Measurements from ENCODE around the gene CD163.
"Not testable (repeated sequence)": the region's sequence is repeated elsewhere in the genome, so short reads cannot be mapped to it uniquely, and the experiment has no call there.

CD163 gene

GRCh38 chr12:7503686-7504415 lies at the start of gene CD163:
Gene CD163, minus strand, starts transcription at chr12:7503777. Its CDS starts 87 bp downstream, at chr12:7503690.
- DNase-seq, result no peak

DNA sequence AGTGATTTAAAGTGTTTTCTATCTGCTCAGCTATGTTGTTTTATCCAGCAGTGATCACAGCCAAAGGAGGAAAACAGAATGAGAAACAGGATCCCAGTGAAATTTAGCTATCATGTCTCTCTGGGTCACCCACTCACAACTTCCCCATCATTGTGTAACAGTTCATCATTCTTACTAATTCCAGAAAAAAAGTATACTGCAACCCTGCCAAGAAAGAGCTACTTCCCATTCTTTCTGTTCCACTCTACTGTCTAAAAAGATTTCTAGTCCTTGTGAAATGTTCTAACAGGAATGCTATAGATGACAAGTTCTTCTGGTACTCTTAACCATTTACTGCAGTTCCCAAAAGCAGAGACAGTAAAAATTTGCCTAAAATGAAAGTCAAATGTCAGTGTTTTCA lies 39.2 kb upstream of the CD163 start:
- no peak for DNase-seq

- no peak for DNase-seq
Measured at GRCh38 chr12:7542046-7542445, 38.5 kb upstream of the CD163 start.

DNA sequence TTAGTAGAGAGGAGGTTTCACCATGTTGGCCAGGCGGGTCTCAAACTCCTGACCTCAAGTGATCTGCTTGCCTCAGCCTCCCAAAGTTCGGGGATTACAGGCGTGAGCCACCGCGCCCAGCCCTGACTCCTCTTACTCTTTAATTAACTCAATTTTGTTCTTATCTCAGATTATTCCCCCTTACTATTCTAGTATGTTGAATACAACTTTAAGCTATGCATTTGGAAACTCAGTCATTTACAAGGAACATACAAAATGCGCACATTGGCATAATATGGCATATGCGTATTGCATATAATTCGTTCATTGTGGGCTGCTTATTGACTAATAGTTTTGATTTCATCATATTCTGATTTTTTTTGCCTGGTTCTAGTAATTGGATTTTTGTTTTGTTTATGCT lies 10.8 kb upstream of the CD163 start:
- no peak for DNase-seq

DNA sequence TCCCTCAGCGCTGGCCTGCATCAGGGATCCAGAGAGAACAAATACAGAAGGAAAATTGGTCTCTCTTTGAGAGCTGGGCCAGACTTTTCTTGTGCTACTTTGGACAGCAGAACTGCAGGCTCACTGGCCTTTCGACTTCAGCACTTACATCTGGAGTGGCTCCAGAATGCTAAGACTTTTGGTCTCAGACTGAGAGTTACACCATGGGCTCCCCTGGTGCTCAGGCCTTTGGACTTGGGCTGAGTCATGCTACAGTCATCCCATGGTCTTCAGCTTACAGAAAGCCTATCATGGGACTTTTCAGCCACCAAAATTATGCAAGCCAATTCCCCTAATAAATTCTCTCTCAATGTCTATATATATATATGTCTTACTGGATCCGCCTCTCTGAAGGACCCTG lies 9.0 kb upstream of the CD163 start:
- no peak for DNase-seq

GRCh38 chr12:7509793-7510470 lies 6.4 kb upstream of the CD163 start:
- not testable (repeated sequence) for DNase-seq

- no peak for DNase-seq
Measured at GRCh38 chr12:7502612-7503011, 965 bp downstream of the CD163 start.

DNA sequence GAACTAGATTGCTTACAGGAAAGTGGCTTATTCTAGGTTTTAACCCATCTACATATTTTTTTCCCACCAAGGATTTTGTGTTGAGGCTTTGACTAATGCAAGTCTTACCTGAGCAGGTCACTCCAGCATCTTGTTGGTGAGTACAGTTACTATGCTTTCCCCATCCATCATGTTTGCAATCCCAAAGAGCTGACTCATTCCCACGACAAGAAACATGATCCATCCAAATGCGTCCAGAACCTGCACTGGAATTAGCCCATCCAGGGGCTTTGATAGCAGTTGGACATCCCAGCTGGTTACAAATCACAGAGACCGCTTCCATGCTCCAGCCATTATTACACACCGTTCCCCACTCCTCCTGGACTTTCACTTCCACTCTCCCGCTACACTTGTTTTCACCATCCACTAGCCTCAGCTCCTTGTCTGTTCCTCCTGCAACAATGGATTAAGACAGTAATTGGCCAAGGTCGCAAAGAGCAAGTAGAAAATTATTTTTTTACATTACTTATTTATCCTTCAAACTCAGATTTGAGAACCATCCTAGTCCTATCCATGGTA lies 2.5 kb downstream of the CD163 start:
- DNase-seq, result no peak

- no peak for DNase-seq
Measured at GRCh38 chr12:7499636-7500035, 3.9 kb downstream of the CD163 start.

DNA sequence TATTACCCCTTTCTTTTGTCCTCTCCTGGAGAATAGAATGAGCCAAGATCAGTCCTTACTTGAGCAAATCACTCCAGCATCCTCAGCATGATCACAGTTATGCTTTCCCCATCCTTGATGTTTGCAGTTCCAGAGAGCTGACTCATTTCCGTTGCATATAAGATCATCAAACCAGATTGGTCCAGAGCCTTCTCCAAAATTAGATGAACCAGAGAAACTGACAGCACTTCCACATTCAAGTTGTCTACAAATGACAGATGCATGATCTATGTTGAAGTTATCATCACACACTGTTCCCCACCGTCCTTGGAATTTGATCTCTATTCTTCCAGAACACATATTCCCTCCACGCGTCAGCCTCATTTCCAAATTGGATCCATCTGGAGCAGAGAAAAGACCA lies 4.8 kb downstream of the CD163 start:
- no peak for DNase-seq

DNA sequence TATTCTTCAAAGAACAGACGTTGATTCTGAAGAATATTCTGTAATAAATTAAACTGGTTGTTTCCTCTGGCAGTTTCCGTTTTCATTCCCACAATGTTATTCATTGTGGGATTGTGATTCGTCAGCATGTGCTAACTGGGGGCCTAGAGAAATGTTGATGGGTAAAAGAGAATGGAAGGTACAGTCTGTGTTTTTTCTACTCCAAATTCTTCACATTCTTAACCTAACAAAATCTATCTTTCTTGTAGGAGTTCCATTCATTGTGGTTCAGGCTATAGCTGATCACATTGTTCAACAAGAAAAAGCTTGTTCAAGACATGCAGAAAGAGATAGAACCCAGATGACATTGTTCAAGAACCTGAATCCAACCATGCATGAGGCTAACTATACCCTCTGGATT lies 5.9 kb downstream of the CD163 start:
- no peak for DNase-seq

DNA sequence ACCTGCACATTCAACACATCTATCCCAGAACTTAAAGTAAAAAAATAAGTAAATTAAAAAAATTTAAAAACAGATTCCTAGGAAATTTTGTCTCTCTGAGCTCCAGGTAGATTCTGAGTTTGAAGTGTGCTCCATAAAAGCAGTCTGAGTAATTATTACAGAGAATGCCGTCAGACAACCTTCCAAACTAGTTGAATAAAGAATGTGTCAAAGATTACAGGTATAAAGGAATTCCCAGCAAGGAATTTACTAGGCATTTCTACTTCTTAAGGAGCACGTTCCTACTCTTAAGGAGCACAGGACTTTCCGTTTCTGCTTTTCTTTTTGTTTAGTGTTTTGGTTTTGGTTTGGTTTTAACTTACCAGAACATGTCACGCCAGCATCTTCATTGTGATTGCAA lies 7.1 kb downstream of the CD163 start:
- DNase-seq, result no peak

- no peak for DNase-seq
Measured at GRCh38 chr12:7495136-7495535, 8.4 kb downstream of the CD163 start.

DNA sequence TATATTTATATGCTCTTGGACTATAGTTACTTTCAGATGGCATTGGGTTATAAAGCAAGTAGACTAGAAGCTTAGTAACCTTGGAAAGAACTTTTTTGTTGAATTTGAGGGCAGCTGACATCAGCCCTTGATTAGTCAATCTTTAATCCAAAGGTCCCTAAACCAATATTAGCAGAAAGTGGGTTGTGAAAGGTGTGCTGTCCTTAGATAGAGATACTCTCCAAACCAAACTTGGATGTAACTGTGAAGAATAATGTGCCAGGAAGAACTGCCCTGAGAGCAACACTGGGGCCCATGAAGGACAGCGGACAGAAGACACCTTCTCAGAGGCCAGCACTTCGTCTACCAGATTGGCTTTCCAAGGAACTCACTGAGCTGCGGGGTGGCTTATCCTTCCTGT lies 10.6 kb downstream of the CD163 start:
- DNase-seq, result no peak

GRCh38 chr12:7486512-7486911 lies 17.1 kb downstream of the CD163 start:
- no peak for DNase-seq

DNA sequence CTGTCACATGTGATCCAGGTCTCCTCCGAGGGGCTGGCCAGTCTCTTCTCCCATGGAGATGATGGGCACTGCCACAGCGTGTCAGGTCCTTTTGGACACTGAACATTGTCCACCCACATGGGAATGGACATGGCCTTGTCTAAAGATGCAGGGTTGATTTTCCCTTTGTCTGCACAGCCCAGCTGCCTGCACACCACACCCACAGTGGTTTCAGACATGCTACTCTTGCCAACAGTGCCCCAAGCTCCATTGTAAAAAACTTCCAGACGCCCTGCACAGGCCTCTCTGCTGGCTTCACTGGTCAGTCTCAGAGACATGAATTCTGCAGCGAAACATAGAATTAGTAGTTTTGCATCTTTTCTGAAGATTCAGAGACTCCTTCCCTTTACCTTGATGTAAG lies 18.5 kb downstream of the CD163 start:
- no peak for DNase-seq

- DNase-seq, result no peak
Measured at GRCh38 chr12:7483343-7483742, 20.2 kb downstream of the CD163 start.

DNA sequence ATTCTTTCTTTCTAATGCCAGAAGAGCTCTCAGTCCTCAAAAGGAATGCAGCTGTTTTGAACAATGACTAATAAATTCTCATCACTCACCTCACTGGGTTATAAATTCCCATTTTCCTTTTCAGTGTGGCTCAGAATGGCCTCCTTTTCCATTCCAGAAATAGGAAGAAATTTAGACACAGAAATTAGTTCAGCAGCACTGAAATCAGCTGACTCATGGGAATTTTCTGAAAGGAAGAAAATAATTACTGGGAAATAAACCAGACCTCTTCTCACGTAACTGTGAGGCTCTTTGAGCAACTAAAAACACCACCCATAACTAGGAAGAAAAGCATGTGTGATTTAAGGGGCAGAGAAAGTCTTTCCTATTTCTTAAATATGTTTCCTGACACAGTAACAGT lies 23.8 kb downstream of the CD163 start:
- DNase-seq, result no peak

DNA sequence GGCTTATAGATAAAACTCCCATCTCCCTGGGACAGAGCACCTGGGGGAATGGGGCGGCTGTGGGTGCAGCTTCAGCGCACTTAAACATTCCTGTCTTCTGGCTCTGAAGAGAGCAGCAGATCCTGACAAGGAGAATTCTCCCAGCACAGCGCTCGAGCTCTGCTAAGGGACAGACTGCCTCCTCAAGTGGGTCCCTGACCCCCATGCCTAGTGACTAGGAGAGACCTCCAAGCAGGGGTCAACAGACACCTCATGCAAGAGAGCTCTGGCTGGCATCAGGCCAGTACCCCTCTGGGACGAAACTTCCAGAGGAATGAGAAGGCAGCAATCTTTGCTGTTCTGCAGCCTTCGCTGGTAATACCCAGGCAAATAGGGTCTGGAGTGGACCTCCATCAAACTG lies 31.5 kb downstream of the CD163 start:
- DNase-seq, result no peak

- peak; percentile 61 for DNase-seq
Measured at GRCh38 chr12:7460375-7461259, 43.0 kb downstream of the CD163 start.

GRCh38 chr12:7459973-7460372 lies 43.6 kb downstream of the CD163 start:
- no peak for DNase-seq

DNA sequence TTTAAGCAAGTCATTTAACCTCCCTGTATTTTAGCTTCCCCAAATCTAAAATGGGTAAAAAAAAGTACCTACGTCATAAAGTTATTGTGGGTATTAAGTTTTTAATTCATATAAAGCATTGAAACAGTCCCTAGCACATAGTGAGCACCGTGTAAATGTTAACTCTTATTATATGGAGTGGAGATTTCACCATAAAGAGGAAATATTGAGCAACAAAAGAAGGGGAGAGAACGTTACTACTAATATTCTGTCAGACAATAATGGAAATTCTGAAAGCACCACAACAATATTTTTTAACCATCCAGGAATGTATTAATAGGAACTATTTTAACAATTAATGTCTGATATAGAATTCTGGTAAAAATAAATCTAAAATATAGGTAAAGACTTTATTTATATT lies 51.8 kb downstream of the CD163 start:
- no peak for DNase-seq

GRCh38 chr12:7450667-7451066 lies 52.9 kb downstream of the CD163 start:
- no peak for DNase-seq

Measured in activated CD4-positive, alpha-beta T cell treated with anti-CD3 and anti-CD28 coated beads for 48 hours (primary cell).